ENCODE measurements around the gene CPTP. TPM values are rescaled to one million over a fixed set of nuclear protein-coding genes. Genes with fewer than 3 reads are reported as not detected.

Gene CPTP
- total RNA-seq, 1 experiment from 2014 or later: 16.8 TPM

DNA sequence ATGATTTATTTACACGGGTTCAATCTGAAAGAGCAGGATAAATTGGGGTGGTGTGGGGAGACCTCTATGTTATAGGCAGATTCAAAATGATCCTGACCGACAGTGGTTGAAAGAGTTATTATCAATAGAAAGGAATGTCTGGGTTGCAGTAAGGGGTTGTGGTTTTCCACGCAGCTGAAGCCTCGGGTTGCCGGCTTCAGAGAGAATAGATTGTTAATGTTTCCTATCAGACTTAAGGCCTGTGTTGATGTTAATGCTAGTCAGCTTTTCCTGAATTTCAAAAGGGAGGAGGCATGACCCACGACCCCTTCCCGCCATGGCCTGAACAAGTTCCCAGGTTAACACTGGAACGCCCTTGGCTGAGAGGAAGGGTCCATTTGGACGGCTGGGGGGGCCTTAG lies 48.8 kb upstream of the CPTP start:
- no TSS peak for BruUV-seq (replicated peaks)

GRCh38 chr1:1278620-1279019 lies 46.0 kb upstream of the CPTP start:
- H3K27me3 Mint-ChIP-seq (ENCODE audit: insufficient read depth, unreplicated experiment): no peaks in the 10 kb centered on the region
- ChIA-PET CTCF (interaction anchor here (0.6 kb wide), 1 partner anchor 15 kb away, joined by 3 read pairs; no protein-coding TSS in a partner anchor), POLR2A (no interaction called here)
- no peak for DNase-seq
- H3K36me3 ChIP-seq (ENCODE audit: control insufficient read depth, insufficient read depth, low read length): no peaks in the 10 kb centered on the region
- no peaks in the 10 kb centered on the region for H3K9me3 Mint-ChIP-seq (ENCODE audit: unreplicated experiment)
- BruUV-seq (replicated peaks): no TSS peak
- no peaks in the 10 kb centered on the region for H3K36me3 Mint-ChIP-seq (ENCODE audit: insufficient read depth, unreplicated experiment)
- H3K4me3 ChIP-seq (ENCODE audit: low read depth, low read length): no peak overlapping the region
- 0 out of 2 replicates have a peak, but pooled peaks cover 6% of the 10 kb centered on the region for H3K4me1 ChIP-seq
- no peak overlapping the region for H3K27ac Mint-ChIP-seq (ENCODE audit: unreplicated experiment)
- H3K4me1 Mint-ChIP-seq (ENCODE audit: low read depth, unreplicated experiment): no peaks in the 10 kb centered on the region
- TF ChIP-seq CTCF (IDR thresholded peaks at IDR 0.05; ENCODE audit: insufficient read depth in 1 of 2, low read depth in 1 of 2, low read length in 1 of 2, severe bottlenecking in 1 of 2, unreplicated experiment in 1 of 2): no peak
- no peak overlapping the region for H3K4me3 Mint-ChIP-seq (ENCODE audit: unreplicated experiment)
- intact Hi-C loops (cut with micrococcal nuclease; ENCODE audit: unreplicated experiment): no loop called here
- no peaks in the 10 kb centered on the region for H3K27me3 ChIP-seq (replicated peaks; ENCODE audit: control insufficient read depth, insufficient read depth, low read length)
- H3K9me3 ChIP-seq: no peaks in the 10 kb centered on the region

More for the DNA sequence above, 48.8 kb upstream of the CPTP start:
- Histone ChIP-seq H3K4me3 (ENCODE audit: low read depth, low read length) (no peak overlapping the region), H3K4me1 (0 out of 2 replicates have a peak, but pooled peaks cover 6% of the 10 kb centered on the region), H3K27me3 (replicated peaks; ENCODE audit: control insufficient read depth, insufficient read depth, low read length) (no peaks in the 10 kb centered on the region), H3K36me3 (ENCODE audit: control insufficient read depth, insufficient read depth, low read length) (no peaks in the 10 kb centered on the region), H3K9me3 (no peaks in the 10 kb centered on the region)
- no peak for TF ChIP-seq CTCF (IDR thresholded peaks at IDR 0.05; ENCODE audit: insufficient read depth in 1 of 2, low read depth in 1 of 2, low read length in 1 of 2, severe bottlenecking in 1 of 2, unreplicated experiment in 1 of 2)
- Mint-ChIP-seq H3K27me3 (ENCODE audit: insufficient read depth, unreplicated experiment) (no peaks in the 10 kb centered on the region), H3K27ac (ENCODE audit: unreplicated experiment) (no peak overlapping the region), H3K4me1 (ENCODE audit: low read depth, unreplicated experiment) (no peaks in the 10 kb centered on the region), H3K4me3 (ENCODE audit: unreplicated experiment) (no peak overlapping the region), H3K9me3 (ENCODE audit: unreplicated experiment) (no peaks in the 10 kb centered on the region), H3K36me3 (ENCODE audit: insufficient read depth, unreplicated experiment) (peaks cover 13% of the 10 kb centered on the region)
- DNase-seq: no peak
- ChIA-PET POLR2A (no interaction called here), CTCF (interaction anchor here (0.6 kb wide), 1 partner anchor 113 kb away, joined by 9 read pairs; no protein-coding TSS in a partner anchor)
- intact Hi-C loops (cut with micrococcal nuclease; ENCODE audit: unreplicated experiment): no loop called here

DNA sequence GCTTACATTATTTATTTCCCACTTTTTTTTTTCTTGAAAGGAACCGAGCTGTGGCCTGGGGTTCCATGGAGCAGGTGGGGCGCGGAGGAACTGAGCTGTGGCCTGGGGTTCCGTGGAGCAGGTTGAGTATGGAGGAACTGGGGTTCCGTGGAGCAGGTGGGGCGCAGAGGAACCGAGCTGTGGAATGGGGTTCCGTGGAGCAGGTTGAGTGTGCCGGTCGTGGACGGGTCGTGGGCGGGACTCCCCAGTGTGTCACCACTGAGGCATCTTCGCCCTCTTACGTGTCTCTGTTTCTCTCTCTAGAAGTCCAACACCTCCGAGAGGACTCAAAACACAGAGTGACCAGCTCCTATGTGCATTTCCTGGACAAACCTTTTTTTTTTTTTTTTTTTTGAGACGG lies 45.6 kb upstream of the CPTP start:
- Histone ChIP-seq H3K36me3 (ENCODE audit: control insufficient read depth, insufficient read depth, low read length) (no peaks in the 10 kb centered on the region), H3K4me1 (0 out of 2 replicates have a peak, but pooled peaks cover 6% of the 10 kb centered on the region), H3K4me3 (ENCODE audit: low read depth, low read length) (no peak overlapping the region), H3K27me3 (replicated peaks; ENCODE audit: control insufficient read depth, insufficient read depth, low read length) (no peaks in the 10 kb centered on the region), H3K9me3 (no peaks in the 10 kb centered on the region)
- TF ChIP-seq CTCF (IDR thresholded peaks at IDR 0.05; ENCODE audit: insufficient read depth in 1 of 2, low read depth in 1 of 2, low read length in 1 of 2, severe bottlenecking in 1 of 2, unreplicated experiment in 1 of 2): no peak
- Mint-ChIP-seq H3K27me3 (ENCODE audit: insufficient read depth, unreplicated experiment) (no peaks in the 10 kb centered on the region), H3K4me3 (ENCODE audit: unreplicated experiment) (no peak overlapping the region), H3K4me1 (ENCODE audit: low read depth, unreplicated experiment) (no peaks in the 10 kb centered on the region), H3K36me3 (ENCODE audit: insufficient read depth, unreplicated experiment) (no peaks in the 10 kb centered on the region), H3K27ac (ENCODE audit: unreplicated experiment) (no peak overlapping the region), H3K9me3 (ENCODE audit: unreplicated experiment) (no peaks in the 10 kb centered on the region)
- no TSS peak for BruUV-seq (replicated peaks)
- ChIA-PET POLR2A (no interaction called here), CTCF (interaction anchor here (0.6 kb wide), 1 partner anchor 15 kb away, joined by 3 read pairs; no protein-coding TSS in a partner anchor)
- intact Hi-C loops (cut with micrococcal nuclease; ENCODE audit: unreplicated experiment): no loop called here
- no peak for DNase-seq
